Fibroblast of skin of scalp (primary cell): Measurements from ENCODE around the gene PRMT1.

Experiments used
- DNase-seq: peaks from one replicate; pipeline ENCODE4 v3.0.0-alpha.2; 2013

The PRMT1 gene

GRCh38 chr19:49651820-49652550 lies 25.1 kb upstream of the PRMT1 start:
- DNase-seq = no peak

DNA sequence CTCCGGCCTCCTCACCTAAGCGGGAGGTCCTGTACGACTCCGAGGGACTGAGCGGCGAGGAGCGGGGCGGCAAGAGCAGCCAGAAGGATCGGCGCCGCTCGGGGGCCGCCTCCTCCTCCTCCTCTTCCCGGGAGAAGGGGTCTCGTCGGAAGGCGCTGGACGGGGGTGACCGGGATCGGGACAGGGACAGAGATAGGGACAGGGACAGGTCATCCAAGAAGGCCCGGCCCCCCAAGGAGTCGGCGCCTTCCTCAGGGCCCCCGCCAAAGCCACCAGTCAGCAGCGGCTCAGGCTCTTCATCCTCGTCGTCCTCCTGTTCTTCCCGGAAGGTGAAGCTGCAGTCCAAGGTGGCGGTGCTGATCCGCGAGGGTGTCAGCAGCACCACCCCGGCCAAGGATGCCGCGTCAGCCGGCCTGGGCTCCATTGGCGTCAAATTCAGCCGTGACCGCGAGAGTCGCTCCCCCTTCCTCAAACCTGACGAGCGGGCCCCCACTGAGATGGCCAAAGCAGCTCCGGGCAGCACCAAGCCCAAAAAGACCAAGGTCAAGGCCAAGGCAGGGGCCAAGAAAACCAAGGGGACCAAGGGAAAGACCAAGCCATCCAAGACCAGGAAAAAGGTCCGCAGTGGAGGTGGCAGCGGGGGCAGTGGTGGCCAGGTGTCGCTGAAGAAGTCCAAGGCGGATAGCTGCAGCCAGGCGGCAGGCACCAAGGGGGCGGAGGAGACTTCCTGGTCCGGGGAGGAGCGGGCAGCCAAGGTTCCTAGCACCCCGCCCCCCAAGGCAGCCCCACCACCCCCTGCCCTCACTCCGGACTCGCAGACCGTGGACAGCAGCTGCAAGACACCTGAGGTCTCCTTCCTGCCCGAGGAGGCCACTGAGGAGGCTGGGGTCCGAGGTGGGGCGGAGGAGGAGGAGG lies 24.3 kb upstream of the PRMT1 start:
- DNase-seq = no peak

- no peak for DNase-seq
These were observed 23.6 kb upstream of the PRMT1 start for GRCh38 chr19:49653466-49653806.

DNA sequence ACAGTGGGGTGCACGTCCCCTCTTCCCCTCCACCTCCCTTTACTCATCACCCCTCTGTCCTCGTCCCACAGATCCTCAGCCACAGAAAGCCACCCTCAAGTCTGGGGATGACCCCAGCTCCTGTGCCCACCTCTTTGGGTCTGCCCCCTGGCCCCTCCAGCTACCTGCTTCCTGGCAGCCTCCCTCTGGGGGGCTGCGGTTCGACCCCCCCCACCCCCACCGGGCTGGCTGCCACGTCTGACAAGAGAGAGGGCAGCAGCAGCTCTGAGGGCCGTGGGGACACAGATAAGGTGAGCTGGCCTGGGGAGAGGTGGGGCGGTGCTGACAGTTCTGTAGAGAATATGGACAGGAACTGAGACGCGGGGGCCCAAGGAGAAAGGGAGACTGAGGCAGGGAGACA lies 22.5 kb upstream of the PRMT1 start:
- DNase-seq = no peak

GRCh38 chr19:49655570-49656455 lies 21.3 kb upstream of the PRMT1 start:
- no peak for DNase-seq

- no peak for DNase-seq
These were observed 20.5 kb upstream of the PRMT1 start for GRCh38 chr19:49656456-49657109.

DNA sequence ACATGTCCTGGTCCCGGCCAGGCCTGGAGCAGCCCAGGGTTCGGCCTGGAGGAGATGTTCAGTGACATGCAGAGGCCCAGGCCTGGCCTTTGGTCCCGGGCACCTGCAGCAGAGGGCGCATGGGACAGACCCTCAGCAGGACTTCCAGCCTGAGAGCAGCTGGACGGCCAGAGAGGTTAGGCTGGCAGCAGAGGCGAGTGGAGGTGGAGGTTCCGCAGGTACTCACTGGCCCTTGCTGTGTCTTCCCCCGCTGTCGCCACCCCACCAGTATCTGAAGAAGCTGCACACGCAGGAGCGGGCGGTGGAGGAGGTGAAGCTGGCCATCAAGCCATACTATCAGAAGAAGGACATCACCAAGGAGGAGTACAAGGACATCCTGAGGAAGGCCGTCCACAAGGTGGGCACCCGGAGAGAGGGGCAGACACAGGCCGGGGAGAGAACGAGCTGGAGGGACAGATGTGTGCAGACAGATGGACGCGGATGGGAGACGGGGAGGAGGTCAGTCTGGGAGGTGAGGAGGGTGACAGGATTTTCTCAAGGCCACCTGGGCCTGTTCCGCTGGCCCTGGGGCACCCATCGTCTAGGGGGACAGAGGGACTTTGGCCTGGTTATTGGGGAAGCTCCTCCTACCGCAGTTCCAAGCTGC lies 19.5 kb upstream of the PRMT1 start:
- DNase-seq = no peak

- DNase-seq = no peak
These were observed 18.9 kb upstream of the PRMT1 start for GRCh38 chr19:49658139-49658517.

DNA sequence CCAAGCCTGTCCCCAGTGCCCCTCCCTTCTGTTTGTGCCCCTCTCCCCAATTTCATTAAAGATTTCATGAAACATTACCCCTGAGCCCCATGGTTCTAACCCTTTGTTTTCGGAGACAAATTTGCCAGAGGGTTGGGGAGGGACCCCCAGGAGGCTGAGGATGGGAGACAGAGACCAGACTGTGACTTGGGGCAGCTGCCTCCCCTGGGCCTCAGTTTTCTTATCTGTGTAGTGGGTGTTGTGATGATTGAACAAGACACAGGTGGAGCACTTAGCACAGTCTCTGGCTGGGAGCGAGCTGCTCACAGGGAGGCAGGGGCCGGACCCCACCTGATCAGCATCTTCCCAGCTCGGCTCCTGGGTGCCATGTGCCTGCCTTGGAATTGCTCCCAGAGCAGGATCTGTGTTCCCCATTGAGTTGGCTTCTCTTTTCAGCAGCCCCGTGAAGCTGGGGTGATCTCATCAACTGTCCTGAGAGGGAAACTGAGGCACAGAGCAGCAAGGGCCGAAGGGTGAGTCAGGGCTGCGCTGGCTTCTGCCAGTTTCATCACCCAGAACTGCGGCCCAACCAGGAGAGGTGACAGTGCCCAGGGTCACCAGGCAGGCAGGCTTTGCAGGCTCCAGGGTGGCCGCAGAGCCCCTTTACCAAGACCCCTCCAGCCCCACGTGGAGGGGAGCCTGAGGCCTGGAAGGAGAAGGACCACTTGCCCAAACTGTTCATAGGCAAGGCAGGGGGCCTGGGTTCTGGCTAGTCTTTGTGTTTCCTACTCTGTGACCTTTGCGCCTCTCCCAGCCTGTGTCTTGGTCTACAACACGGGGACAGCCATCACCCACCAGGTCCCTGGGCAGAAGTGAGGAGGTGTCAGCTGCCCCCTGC lies 18.3 kb upstream of the PRMT1 start:
- DNase-seq = no peak

DNA sequence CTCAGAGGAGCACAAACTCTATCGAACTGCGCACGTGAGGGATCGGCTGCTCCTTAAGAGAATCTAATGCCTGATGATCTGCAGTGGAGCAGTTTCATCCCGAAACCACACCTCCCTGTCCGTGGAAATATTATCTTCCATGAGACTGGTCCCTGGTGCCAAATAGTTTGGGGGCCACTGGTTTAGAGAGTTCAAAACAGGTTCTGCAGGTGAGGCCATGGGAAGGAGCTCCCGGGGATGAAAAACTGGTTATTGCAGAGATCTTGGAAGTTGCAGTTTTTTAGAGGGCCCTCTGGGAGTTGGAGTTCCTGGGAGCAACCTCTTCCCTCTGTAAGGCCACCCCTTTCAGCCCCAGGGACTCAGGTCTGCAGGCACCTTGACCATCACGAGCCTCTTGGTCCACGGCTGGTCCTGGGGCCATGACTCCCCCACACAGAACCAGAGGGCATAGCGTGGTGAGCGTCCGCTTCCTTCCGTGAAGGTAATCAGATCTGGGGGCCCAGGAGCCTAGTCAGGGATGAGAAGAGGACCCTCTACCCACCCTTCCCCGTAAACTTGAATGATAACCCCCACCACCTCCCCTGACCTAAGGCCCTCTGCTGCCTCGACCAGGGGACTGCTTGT lies 16.6 kb upstream of the PRMT1 start:
- no peak for DNase-seq

DNA sequence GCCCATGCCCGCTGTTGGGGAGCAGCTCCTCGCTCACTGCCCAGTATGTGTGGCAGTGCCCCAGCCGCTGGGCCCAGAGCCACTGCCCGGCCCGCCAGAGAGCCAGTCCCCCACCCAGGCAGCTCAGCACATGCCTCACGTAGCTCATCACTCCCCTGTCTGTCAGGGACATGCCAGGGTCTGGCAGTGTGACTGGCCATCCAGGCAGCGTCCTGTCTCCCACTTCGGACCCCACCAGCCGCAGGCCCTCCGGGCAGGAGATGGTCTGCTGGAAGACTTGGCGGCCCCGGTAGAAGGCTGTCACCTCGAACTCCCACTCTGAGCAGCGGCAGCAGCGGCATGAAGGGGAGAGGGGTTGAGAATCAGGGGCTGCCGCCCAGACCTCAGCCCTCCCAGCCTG lies 15.1 kb upstream of the PRMT1 start:
- DNase-seq = no peak

- no peak for DNase-seq
These were observed 13.8 kb upstream of the PRMT1 start for GRCh38 chr19:49663224-49663623.

- DNase-seq = peak; percentile 72
These were observed 12.7 kb upstream of the PRMT1 start for GRCh38 chr19:49664171-49665035.

DNA sequence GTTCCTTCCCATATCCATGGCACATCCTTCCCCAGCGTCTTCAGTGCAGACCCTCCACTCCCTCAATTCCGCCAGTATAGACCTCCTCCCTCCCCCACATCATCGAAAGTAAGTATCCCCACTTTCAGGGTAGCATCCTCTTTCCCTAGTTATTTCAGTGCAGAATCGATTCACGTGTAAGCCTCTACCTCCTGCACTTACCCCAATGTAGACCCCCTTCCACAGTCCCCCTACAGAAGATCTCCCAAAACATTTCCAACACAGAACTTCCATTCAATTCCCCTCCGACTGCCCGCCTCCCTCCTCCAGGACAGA lies 12.1 kb upstream of the PRMT1 start:
- no peak for DNase-seq

DNA sequence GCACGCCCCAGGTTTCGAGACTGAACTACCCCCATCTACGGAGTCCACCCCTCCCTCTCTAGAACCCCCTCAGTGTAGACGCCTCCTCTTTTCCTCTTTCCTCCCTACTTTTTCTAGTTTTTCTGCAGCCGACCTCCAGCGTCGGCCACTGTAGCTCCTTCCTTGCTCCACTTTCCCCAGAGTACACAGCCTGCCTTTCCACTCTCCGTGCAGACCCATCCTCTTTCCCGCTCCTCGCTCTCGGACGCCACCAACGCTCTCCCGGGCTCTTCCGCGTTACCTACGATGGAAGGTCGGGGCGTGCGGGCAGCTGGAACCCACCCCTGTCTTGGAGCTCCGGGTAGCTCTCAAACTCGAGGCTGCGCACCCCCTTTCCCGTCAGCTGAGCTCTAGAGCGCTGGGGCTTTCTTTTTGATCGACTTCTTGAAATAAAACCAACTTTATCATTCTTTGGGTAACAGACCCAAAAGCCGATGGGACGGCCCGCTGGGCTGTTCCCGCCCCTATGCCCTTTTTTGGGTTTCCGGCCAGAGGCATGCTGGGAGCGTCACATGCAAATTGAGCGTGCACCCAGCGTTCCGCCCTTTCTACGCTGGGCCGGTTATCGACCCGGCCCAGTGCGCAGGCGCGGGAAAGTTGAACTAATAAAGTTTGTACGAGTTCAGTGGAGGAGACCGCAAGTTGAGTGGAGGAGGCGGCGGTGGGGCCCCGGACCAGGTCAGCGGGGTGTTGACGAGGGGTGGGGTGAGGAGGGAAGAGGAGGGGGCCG lies 11.5 kb upstream of the PRMT1 start, which contains the start of the genes BCL2L12 and IRF3:
Gene BCL2L12 (plus strand): TSS at position 583 of the 769 bp plus-strand sequence. CDS start 760 bp downstream, outside the sequence.
Gene IRF3 (minus strand): TSS at position 507 of the 769 bp plus-strand sequence. CDS start 1,019 bp downstream, outside the sequence.
- peak; percentile 96 for DNase-seq

- no peak for DNase-seq
These were observed 11.0 kb upstream of the PRMT1 start for GRCh38 chr19:49666120-49666444.

GRCh38 chr19:49667473-49667872 lies 9.6 kb upstream of the PRMT1 start:
- DNase-seq = no peak

DNA sequence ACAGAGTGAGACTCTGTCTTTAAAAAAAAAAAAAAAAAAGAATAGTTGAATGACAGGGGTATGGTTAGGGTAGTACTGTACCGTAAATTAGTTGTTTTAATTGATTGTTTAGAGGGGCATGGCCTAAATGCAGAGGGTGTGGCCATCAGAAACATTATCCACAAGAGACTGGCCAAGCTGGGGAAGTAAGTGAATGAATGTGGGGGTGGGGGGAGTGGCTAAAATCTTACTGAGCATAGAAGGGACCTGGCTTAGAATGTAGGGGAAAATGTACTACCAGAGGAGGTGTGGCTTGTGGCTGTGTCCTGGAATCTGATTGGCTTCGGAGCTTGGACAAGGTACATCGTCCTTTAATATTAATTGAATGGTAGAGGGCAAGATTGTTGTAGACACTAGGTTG lies 7.6 kb upstream of the PRMT1 start:
- no peak for DNase-seq
